Measurements from ENCODE around the gene OR10AG1.

Gene OR10AG1

GRCh38 chr11:55969845-55970244 is at the start of gene OR10AG1:
Gene OR10AG1 (minus strand): TSS chr11:55969945. CDS start chr11:55969907, 38 bp downstream.
- TF ChIP-seq CTCF (IDR thresholded peaks at IDR 0.05; ENCODE audit: extremely low read depth, insufficient read depth, missing control alignments): no peak
- DNase-seq (ENCODE audit: low spot score): no peak
- in situ Hi-C loops (cut with MboI; ENCODE audit: low pct_unique_long_range_greater_than_20kb, low sequenced_read_pairs, unreplicated experiment): no loop called here

- no peak for TF ChIP-seq CTCF (IDR thresholded peaks at IDR 0.05; ENCODE audit: extremely low read depth, insufficient read depth, missing control alignments)
- DNase-seq (ENCODE audit: low spot score): no peak
- in situ Hi-C loops (cut with MboI; ENCODE audit: low pct_unique_long_range_greater_than_20kb, low sequenced_read_pairs, unreplicated experiment): no loop called here
Measured at GRCh38 chr11:56013805-56014204, 44.1 kb upstream of the OR10AG1 start.

- in situ Hi-C loops (cut with MboI; ENCODE audit: low pct_unique_long_range_greater_than_20kb, low sequenced_read_pairs, unreplicated experiment): no loop called here
Measured at GRCh38 chr11:56010716-56011115, 41.0 kb upstream of the OR10AG1 start.

GRCh38 chr11:55994525-55994924 is 24.8 kb upstream of the OR10AG1 start, which contains the start of gene OR5F1:
Gene OR5F1 (minus strand): TSS chr11:55994625. CDS start chr11:55994625, 0 bp downstream.
- no peak for TF ChIP-seq CTCF (IDR thresholded peaks at IDR 0.05; ENCODE audit: extremely low read depth, insufficient read depth, missing control alignments)
- in situ Hi-C loops (cut with MboI; ENCODE audit: low pct_unique_long_range_greater_than_20kb, low sequenced_read_pairs, unreplicated experiment): no loop called here
- DNase-seq (ENCODE audit: low spot score): no peak

More at GRCh38 chr11:56010716-56011115, 41.0 kb upstream of the OR10AG1 start:
- TF ChIP-seq CTCF (IDR thresholded peaks at IDR 0.05; ENCODE audit: extremely low read depth, insufficient read depth, missing control alignments): no peak
- no peak for DNase-seq (ENCODE audit: low spot score)

- no peak for DNase-seq (ENCODE audit: low spot score)
- in situ Hi-C loops (cut with MboI; ENCODE audit: low pct_unique_long_range_greater_than_20kb, low sequenced_read_pairs, unreplicated experiment): no loop called here
- no peak for TF ChIP-seq CTCF (IDR thresholded peaks at IDR 0.05; ENCODE audit: extremely low read depth, insufficient read depth, missing control alignments)
Measured at GRCh38 chr11:55970935-55971334, 1.2 kb upstream of the OR10AG1 start.

GRCh38 chr11:55967914-55968313 is 1.8 kb downstream of the OR10AG1 start:
- in situ Hi-C loops (cut with MboI; ENCODE audit: low pct_unique_long_range_greater_than_20kb, low sequenced_read_pairs, unreplicated experiment): no loop called here
- TF ChIP-seq CTCF (IDR thresholded peaks at IDR 0.05; ENCODE audit: extremely low read depth, insufficient read depth, missing control alignments): no peak
- DNase-seq (ENCODE audit: low spot score): no peak

- in situ Hi-C loops (cut with MboI; ENCODE audit: low pct_unique_long_range_greater_than_20kb, low sequenced_read_pairs, unreplicated experiment): no loop called here
- no peak for DNase-seq (ENCODE audit: low spot score)
- TF ChIP-seq CTCF (IDR thresholded peaks at IDR 0.05; ENCODE audit: extremely low read depth, insufficient read depth, missing control alignments): no peak
Measured at GRCh38 chr11:55966391-55966790, 3.4 kb downstream of the OR10AG1 start.
